Lower leg skin (tissue), 3 donors: ENCODE results near the gene CCDC40.

Experiments
- CTCF ChIP-seq, 3 donors: fragments of 450-650 bp; IDR thresholded peaks; one replicate each; pipeline ENCODE4 v1.5.1; 2016; ENCODE audit warnings: antibody characterized with exemption in 3 of 3, mild to moderate bottlenecking in 3 of 3, moderate library complexity in 2 of 3
- POLR2A ChIP-seq, 2 donors: fragments of 450-650 bp; IDR thresholded peaks; one replicate each; pipeline ENCODE4 v1.6.1; 2016 to 2017; ENCODE audit warnings: antibody characterized with exemption in 2 of 2, mild to moderate bottlenecking in 1 of 2, moderate library complexity in 1 of 2

GRCh38 chr17:80115159-80115558 is 78.7 kb downstream of the CCDC40 start:
- TF ChIP-seq CTCF (IDR thresholded peaks at IDR 0.05) = no peak
- TF ChIP-seq POLR2A (IDR thresholded peaks at IDR 0.05) = no peak
